Measurements from ENCODE around the gene MOK.

MOK gene

DNA sequence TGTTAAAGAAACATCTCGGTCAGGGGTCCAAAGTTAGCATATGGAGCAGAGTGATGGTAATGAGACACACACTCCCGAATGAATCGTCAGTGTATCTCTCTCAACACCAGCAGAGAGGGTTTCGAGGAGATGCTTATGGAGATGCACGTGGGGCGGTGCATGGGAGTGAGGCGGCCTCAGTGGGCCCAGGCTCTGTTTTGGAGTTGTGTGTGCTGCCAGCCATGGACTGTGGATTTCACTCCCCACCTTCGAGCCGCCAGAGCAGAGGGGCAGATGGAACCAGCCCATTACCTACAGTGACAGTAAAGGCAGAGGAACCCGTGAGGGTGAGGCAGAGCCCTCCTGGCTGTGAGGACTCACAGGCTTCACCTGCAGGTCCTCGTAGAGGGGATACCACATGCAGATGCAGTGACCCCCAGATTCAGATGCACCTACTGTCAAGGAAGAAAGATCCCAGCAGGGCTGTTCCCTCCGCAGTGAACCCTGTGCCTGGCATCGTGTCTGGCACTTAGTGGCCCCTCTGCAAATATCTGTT, 97.1 kb downstream of the MOK start:
- TF ChIP-seq, protein P1, sequence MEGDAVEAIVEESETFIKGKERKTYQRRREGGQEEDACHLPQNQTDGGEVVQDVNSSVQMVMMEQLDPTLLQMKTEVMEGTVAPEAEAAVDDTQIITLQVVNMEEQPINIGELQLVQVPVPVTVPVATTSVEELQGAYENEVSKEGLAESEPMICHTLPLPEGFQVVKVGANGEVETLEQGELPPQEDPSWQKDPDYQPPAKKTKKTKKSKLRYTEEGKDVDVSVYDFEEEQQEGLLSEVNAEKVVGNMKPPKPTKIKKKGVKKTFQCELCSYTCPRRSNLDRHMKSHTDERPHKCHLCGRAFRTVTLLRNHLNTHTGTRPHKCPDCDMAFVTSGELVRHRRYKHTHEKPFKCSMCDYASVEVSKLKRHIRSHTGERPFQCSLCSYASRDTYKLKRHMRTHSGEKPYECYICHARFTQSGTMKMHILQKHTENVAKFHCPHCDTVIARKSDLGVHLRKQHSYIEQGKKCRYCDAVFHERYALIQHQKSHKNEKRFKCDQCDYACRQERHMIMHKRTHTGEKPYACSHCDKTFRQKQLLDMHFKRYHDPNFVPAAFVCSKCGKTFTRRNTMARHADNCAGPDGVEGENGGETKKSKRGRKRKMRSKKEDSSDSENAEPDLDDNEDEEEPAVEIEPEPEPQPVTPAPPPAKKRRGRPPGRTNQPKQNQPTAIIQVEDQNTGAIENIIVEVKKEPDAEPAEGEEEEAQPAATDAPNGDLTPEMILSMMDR (IDR thresholded peaks at IDR 0.05; ENCODE audit: low read depth, low read length, missing control alignments) = no peak

DNA sequence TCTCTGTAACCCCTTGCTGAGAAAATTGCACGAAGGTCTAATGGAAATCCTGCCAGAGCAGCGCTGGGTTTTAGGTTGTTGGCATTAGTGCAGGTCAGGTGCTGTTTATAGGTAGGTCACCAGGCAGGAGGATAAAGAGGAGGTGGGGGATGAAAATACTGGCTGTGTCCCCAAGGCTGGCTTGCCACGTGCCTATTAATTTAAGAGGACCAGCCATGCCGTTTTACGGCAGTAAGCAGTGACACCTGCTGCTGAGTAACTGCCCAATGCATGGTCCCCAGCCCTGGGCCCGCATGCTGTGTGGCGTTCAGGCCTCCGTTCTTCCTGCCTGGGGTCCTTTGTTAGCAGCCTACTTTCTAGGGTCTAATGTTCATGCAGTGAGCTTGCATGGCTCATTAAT, 98.0 kb downstream of the MOK start:
- no peak for DNase-seq (ENCODE audit: low read depth)

More for the DNA sequence above, 97.1 kb downstream of the MOK start:
- H3K4me3 ChIP-seq (ENCODE audit: low read depth, low read length) = no peak overlapping the region
- no peak for DNase-seq (ENCODE audit: low read depth)

DNA sequence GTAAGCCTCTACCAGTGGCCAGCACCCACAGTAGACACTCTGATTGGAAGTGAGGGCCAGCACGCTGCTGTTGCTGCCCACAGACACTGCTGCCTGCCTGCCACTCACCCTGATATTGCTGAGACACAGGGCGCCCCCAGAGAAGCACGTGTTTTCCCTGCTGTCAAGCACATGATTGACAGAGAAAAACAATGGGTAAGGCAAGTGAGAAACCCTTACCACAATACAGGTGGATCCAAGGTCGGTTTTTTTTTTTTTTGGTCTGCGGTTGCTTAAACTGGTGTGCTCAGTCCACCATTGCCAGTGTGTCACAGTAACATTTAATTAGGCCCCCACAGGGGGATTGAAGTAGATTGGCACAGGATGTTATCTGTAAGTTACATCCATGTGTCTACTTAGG, 99.4 kb downstream of the MOK start:
- DNase-seq (ENCODE audit: low read depth) = no peak
- TF ChIP-seq, protein P1 (IDR thresholded peaks at IDR 0.05; ENCODE audit: low read depth, low read length, missing control alignments) = no peak
- H3K4me3 ChIP-seq (ENCODE audit: low read depth, low read length) = no peak overlapping the region

More for the DNA sequence above, 98.0 kb downstream of the MOK start:
- TF ChIP-seq, protein P1 (IDR thresholded peaks at IDR 0.05; ENCODE audit: low read depth, low read length, missing control alignments) = no peak
- H3K4me3 ChIP-seq (ENCODE audit: low read depth, low read length) = no peak overlapping the region

DNA sequence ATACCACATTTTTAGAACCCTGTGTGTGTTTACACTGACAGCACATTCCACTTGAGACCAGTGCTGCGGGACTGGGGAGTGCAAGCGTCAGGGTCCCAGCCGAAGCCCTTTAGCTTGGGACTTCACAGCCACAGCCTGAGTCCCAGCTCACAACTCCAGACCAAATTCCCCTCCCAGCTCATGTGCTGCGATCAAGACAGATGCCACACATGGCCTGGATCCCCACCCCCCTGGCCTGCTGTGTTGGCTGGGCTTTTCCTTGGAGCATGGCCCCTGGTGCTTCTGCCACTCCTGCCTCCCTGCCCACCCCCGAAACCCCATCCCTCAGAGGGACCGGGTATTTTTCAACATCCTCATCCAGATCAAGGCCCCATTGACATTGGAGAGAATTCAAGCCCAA, 101.6 kb downstream of the MOK start:
- TF ChIP-seq, protein P1 (IDR thresholded peaks at IDR 0.05; ENCODE audit: low read depth, low read length, missing control alignments) = no peak
- DNase-seq (ENCODE audit: low read depth) = no peak
- no peak overlapping the region for H3K4me3 ChIP-seq (ENCODE audit: low read depth, low read length)

DNA sequence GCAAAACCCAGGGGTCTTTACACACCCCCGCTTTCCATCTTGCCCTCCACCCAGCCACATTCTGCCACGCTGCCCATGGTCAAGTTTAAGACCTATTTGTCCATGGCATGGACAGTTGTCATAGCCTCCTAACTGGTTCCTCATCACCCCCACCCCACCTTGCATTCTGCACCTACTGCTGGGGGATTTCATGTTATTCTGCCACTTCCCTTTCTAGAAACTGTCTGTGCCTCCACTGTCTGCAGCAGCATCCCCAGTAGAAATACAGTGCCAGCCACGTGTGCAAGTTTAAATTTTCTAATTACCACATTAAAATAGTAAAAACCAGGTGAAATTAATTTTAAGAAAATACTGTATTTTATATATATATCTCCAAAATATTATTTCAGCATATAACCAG, 102.0 kb downstream of the MOK start:
- H3K4me3 ChIP-seq (ENCODE audit: low read depth, low read length) = no peak overlapping the region
- TF ChIP-seq, protein P1 (IDR thresholded peaks at IDR 0.05; ENCODE audit: low read depth, low read length, missing control alignments) = no peak
- DNase-seq (ENCODE audit: low read depth) = no peak

DNA sequence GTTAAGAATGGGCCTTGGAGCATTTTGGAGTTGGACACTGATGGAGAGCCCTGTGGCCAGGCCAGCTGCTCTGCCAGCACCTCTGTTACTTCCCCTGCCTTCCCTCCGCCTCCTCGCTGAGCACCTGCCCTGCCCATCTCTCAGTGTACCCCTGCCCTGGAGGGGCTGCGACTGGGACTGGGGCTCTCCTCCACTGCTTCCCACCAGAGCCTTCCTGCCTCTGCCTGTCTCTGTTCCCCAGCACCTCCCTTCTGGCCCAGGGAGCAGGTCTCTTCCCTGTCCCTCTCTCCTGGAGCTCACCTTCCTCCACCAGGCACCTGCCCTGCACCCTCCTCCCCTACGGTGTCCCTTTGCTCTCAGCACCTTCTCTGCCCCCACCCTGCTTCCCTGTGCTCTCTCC, 103.2 kb downstream of the MOK start:
- TF ChIP-seq, protein P1 (IDR thresholded peaks at IDR 0.05; ENCODE audit: low read depth, low read length, missing control alignments) = no peak
- no peak for DNase-seq (ENCODE audit: low read depth)
- H3K4me3 ChIP-seq (ENCODE audit: low read depth, low read length) = no peak overlapping the region

DNA sequence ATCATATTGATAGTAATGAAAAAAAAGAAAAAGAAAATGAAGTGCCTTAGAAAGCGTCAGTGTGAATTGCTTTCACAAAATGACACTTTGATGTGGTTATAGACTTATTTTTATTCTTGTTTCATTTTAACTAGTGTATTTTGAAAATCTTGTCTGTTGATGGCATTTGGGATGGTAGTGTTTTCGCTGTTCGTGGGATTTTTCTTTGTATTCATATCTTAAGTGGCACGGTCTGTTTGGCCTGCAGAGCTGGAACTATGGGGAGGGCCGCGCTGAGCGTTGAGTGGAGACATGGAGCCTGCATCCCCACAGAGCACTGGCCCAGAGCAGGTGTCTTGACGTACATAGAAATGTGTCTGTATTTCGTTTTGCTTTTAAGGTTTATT, 103.6 kb downstream of the MOK start:
- H3K4me3 ChIP-seq (ENCODE audit: low read depth, low read length) = no peak overlapping the region
- DNase-seq (ENCODE audit: low read depth) = no peak
- TF ChIP-seq, protein P1 (IDR thresholded peaks at IDR 0.05; ENCODE audit: low read depth, low read length, missing control alignments) = no peak
